HG02943 (cell line): Measurements from ENCODE around the gene C8B.

Experiments
- ATAC-seq: cut with Tn5 transposase; IDR thresholded peaks from one replicate; pipeline ENCODE4 v1.9.1; 2021; ENCODE audit warnings: mild to moderate bottlenecking, low read depth, moderate library complexity; ENCODE audit not compliant: unreplicated experiment

Gene C8B

GRCh38 chr1:56973923-56974742, 8.3 kb upstream of the C8B start:
- no peak for ATAC-seq

GRCh38 chr1:56972976-56973375, 7.2 kb upstream of the C8B start:
- no peak for ATAC-seq

- ATAC-seq = no peak
Observed at GRCh38 chr1:56970280-56970679, 4.5 kb upstream of the C8B start.

GRCh38 chr1:56968878-56969495, 3.2 kb upstream of the C8B start:
- no peak for ATAC-seq

- no peak for ATAC-seq
Observed at GRCh38 chr1:56967900-56968832, 2.4 kb upstream of the C8B start.

- no peak for ATAC-seq
Observed at GRCh38 chr1:56967355-56967754, 1.5 kb upstream of the C8B start.

GRCh38 chr1:56966698-56966999, 834 bp upstream of the C8B start:
- no peak for ATAC-seq

GRCh38 chr1:56965191-56965590, 624 bp downstream of the C8B start:
- no peak for ATAC-seq

- ATAC-seq = no peak
Observed at GRCh38 chr1:56964349-56965017, 1.3 kb downstream of the C8B start.

- ATAC-seq = no peak
Observed at GRCh38 chr1:56963667-56964066, 2.1 kb downstream of the C8B start.

GRCh38 chr1:56961426-56961825, 4.4 kb downstream of the C8B start:
- ATAC-seq = no peak

- no peak for ATAC-seq
Observed at GRCh38 chr1:56958526-56958925, 7.3 kb downstream of the C8B start.

GRCh38 chr1:56957931-56958330, 7.9 kb downstream of the C8B start:
- ATAC-seq = no peak

GRCh38 chr1:56954664-56955063, 11.2 kb downstream of the C8B start:
- ATAC-seq = no peak

- ATAC-seq = no peak
Observed at GRCh38 chr1:56953386-56953785, 12.4 kb downstream of the C8B start.

GRCh38 chr1:56952501-56952900, 13.3 kb downstream of the C8B start:
- no peak for ATAC-seq

GRCh38 chr1:56948403-56949023, 17.3 kb downstream of the C8B start:
- no peak for ATAC-seq

- no peak for ATAC-seq
Observed at GRCh38 chr1:56940039-56940438, 25.8 kb downstream of the C8B start.

GRCh38 chr1:56939209-56939608, 26.6 kb downstream of the C8B start:
- no peak for ATAC-seq

GRCh38 chr1:56938646-56939045, 27.2 kb downstream of the C8B start:
- ATAC-seq = no peak
